Sigmoid colon (tissue), 4 donors: ENCODE data around the gene ZNF683.

ENCODE experiments used
- EP300 ChIP-seq, 4 donors: sonication (generic); formaldehyde crosslinking; IDR thresholded peaks; one replicate each; pipeline ENCODE4 v1.6.1; 2017; ENCODE audit warnings: antibody characterized with exemption in 4 of 4
- POLR2A ChIP-seq, 2 donors: fragments of 450-650 bp; IDR thresholded peaks; one replicate each; pipeline ENCODE4 v1.6.1; 2016; ENCODE audit warnings: antibody characterized with exemption in 2 of 2, mild to moderate bottlenecking in 2 of 2, moderate library complexity in 2 of 2
- POLR2AphosphoS5 ChIP-seq, 4 donors: sonication (generic); formaldehyde crosslinking; IDR thresholded peaks; one replicate each; pipeline ENCODE4 v1.6.1; 2017; ENCODE audit warnings: antibody characterized with exemption in 4 of 4
- TF ChIP-seq, protein P1 (sequence below), 4 experiments: fragments of 450-650 bp in 3 of 4; fragments of 200-600 bp in 1 of 4; IDR thresholded peaks; one replicate each; pipeline ENCODE4 v1.5.1; 2016 to 2019; ENCODE audit warnings: antibody characterized with exemption in 4 of 4, mild to moderate bottlenecking in 3 of 4, moderate library complexity in 2 of 4

DNA sequence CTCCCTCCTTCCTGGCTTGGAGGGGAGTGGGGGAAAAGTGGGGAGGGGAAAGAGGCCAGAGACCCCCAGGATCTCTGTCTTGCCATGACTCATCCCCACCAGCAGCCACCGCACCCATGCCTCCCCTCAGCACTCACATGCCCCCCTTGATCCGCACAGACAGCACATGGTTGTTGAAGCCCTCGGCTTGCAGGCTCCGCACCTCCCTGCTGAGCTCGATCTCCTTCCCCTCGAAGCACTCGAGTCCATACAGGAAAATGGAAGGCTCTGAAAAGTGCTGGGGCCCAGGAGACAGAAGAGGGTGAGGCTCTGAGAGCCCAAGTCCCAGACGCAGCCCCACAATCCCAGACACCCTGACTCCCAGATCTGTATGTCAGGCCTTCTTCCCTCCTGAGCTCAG is 44.0 kb downstream of the ZNF683 start:
- TF ChIP-seq, protein P1, sequence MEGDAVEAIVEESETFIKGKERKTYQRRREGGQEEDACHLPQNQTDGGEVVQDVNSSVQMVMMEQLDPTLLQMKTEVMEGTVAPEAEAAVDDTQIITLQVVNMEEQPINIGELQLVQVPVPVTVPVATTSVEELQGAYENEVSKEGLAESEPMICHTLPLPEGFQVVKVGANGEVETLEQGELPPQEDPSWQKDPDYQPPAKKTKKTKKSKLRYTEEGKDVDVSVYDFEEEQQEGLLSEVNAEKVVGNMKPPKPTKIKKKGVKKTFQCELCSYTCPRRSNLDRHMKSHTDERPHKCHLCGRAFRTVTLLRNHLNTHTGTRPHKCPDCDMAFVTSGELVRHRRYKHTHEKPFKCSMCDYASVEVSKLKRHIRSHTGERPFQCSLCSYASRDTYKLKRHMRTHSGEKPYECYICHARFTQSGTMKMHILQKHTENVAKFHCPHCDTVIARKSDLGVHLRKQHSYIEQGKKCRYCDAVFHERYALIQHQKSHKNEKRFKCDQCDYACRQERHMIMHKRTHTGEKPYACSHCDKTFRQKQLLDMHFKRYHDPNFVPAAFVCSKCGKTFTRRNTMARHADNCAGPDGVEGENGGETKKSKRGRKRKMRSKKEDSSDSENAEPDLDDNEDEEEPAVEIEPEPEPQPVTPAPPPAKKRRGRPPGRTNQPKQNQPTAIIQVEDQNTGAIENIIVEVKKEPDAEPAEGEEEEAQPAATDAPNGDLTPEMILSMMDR (IDR thresholded peaks at IDR 0.05), result no peak
- TF ChIP-seq POLR2A (IDR thresholded peaks at IDR 0.05), result no peak
- TF ChIP-seq EP300 (IDR thresholded peaks at IDR 0.05), result no peak
- no peak for TF ChIP-seq POLR2AphosphoS5 (IDR thresholded peaks at IDR 0.05)
